COLO668 (cell line): ENCODE results near the gene CCDC136.

Experiments
- DNase-seq: peaks from one replicate; lab custom pipeline; 2025; ENCODE audit not compliant: unreplicated experiment; lab: John Stamatoyannopoulos, UW

The CCDC136 gene

GRCh38 chr7:128860158-128861073, 68.6 kb downstream of the CCDC136 start:
- DNase-seq, result no peak

GRCh38 chr7:128861957-128862570, 70.3 kb downstream of the CCDC136 start:
- no peak for DNase-seq

- DNase-seq, result peak; percentile 97
Observed at GRCh38 chr7:128862571-128863432, 71.0 kb downstream of the CCDC136 start, which contains the start of gene ATP6V1F. Gene ATP6V1F (plus strand): TSS chr7:128862856. CDS start chr7:128862905, 49 bp downstream.

GRCh38 chr7:128863433-128863989, 71.7 kb downstream of the CCDC136 start:
- DNase-seq, result peak; percentile 58

- no peak for DNase-seq
Observed at GRCh38 chr7:128865303-128865702, 73.5 kb downstream of the CCDC136 start.

GRCh38 chr7:128865996-128866877, 74.5 kb downstream of the CCDC136 start:
- no peak for DNase-seq

GRCh38 chr7:128867241-128867640, 75.5 kb downstream of the CCDC136 start:
- DNase-seq, result peak; percentile 18

- DNase-seq, result peak; percentile 86
Observed at GRCh38 chr7:128867842-128868623, 76.3 kb downstream of the CCDC136 start.

- DNase-seq, result peak; percentile 62
Observed at GRCh38 chr7:128868624-128869137, 76.9 kb downstream of the CCDC136 start.

- DNase-seq, result peak; percentile 91
Observed at GRCh38 chr7:128869138-128869943, 77.6 kb downstream of the CCDC136 start.

GRCh38 chr7:128869944-128870285, 78.1 kb downstream of the CCDC136 start:
- DNase-seq, result peak; percentile 62

- DNase-seq, result peak; percentile 28
Observed at GRCh38 chr7:128871050-128871449, 79.3 kb downstream of the CCDC136 start.
